Stimulated activated CD4-positive, alpha-beta T cell treated with anti-CD3 and anti-CD28 coated beads, Interleukin-12 subunit alpha, Interleukin-12 subunit beta, amount 100 ng/mL, for 24 hours (primary cell): ENCODE data around the gene SERPINB1.
"Not testable (repeated sequence)": the region's sequence is repeated elsewhere in the genome, so short reads cannot be mapped to it uniquely, and the experiment has no call there.

ENCODE experiments used
- DNase-seq, 2 experiments: peaks; one replicate each; pipeline ENCODE4 v3.0.0-alpha.2; 2020; ENCODE audit warnings: low read depth in 2 of 2

SERPINB1 gene

GRCh38 chr6:2866171-2866846 lies 24.6 kb upstream of the SERPINB1 start:
- no peak for DNase-seq

GRCh38 chr6:2865694-2866151 lies 24.1 kb upstream of the SERPINB1 start:
- no peak for DNase-seq

GRCh38 chr6:2865270-2865669 lies 23.6 kb upstream of the SERPINB1 start:
- no peak for DNase-seq

- DNase-seq = no peak
These were observed 22.2 kb upstream of the SERPINB1 start for GRCh38 chr6:2863901-2864300.

- DNase-seq = no peak
These were observed 21.1 kb upstream of the SERPINB1 start for GRCh38 chr6:2862712-2863181.

- DNase-seq = no peak
These were observed 20.1 kb upstream of the SERPINB1 start for GRCh38 chr6:2861822-2862164.

GRCh38 chr6:2861060-2861821 lies 19.6 kb upstream of the SERPINB1 start:
- no peak for DNase-seq

- DNase-seq = not testable (repeated sequence)
These were observed 19.0 kb upstream of the SERPINB1 start for GRCh38 chr6:2860706-2861059.

GRCh38 chr6:2859798-2860705 lies 18.4 kb upstream of the SERPINB1 start:
- not testable (repeated sequence) for DNase-seq

- no peak for DNase-seq
These were observed 17.6 kb upstream of the SERPINB1 start for GRCh38 chr6:2859185-2859700.

- DNase-seq = peak; percentile 55 to 74
These were observed 16.1 kb upstream of the SERPINB1 start for GRCh38 chr6:2857580-2858337.

GRCh38 chr6:2857185-2857579 lies 15.5 kb upstream of the SERPINB1 start:
- no peak for DNase-seq

- DNase-seq = no peak
These were observed 13.4 kb upstream of the SERPINB1 start for GRCh38 chr6:2855061-2855519.

- DNase-seq = no peak
These were observed 12.8 kb upstream of the SERPINB1 start for GRCh38 chr6:2854396-2854982.

- peak; percentile 73 to 84 for DNase-seq
These were observed 12.2 kb upstream of the SERPINB1 start for GRCh38 chr6:2853769-2854395.

- DNase-seq = not testable (repeated sequence)
These were observed 11.7 kb upstream of the SERPINB1 start for GRCh38 chr6:2853378-2853768.

GRCh38 chr6:2852921-2853322 lies 11.3 kb upstream of the SERPINB1 start:
- DNase-seq = no peak

GRCh38 chr6:2852514-2852855 lies 10.8 kb upstream of the SERPINB1 start:
- DNase-seq = no peak

- DNase-seq = no peak
These were observed 10.3 kb upstream of the SERPINB1 start for GRCh38 chr6:2851727-2852513.
